HS-27A (cell line): Measurements from ENCODE around the gene ELF5.

ENCODE experiments used
- DNase-seq: peaks from one replicate; pipeline ENCODE4 v3.0.0-alpha.2; 2012; ENCODE audit warnings: low read depth, missing footprints

ELF5 gene

DNA sequence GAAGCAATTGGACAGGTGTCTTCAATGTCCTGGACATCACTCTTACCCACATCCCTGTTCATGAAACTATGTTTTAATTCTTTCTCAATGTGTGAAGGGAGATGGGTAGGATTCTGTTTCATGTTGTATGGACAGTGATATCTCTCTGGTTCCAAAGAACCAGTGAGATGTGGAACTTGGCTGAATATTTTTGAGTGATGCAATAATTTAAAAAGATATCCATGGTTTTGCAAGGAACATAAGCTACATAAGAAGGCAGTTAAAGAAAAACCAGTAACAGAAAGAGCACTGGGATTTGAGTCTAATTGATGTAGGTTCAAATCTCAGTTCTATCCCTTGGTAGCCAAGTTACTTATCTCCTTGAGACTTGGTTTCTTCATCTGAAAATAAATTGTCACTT lies 7.7 kb upstream of the ELF5 start:
- DNase-seq: no peak

DNA sequence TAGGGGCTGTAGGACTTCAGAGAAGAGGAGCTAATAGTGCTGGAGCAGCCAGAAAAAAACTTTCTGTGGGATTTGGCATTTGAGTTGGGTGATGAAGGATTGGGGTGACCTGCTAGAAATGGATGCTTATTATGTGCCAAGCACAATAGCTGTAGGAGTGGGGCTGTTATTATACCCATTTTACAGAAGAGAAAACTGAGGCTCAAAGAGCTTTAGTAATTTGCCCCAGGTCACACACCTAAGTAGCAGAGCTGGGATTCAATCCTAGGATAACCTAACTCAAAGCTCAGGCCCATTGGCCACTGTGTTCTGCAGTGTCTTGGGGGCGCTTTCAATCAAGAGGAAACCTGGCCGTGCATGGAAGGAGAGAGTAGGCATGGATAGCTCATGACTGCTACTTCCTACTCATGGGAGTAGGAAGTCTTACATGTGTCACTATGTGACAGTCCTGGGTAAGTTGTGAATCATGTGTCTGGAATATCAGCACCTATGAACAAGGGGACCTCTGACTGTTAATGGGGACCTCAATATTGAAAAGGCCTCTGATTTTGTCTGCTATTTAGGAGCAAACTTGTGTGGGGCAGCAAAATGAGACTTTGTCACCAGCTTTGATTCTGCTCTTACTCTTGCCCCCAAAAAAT lies 6.1 kb upstream of the ELF5 start:
- no peak for DNase-seq

DNA sequence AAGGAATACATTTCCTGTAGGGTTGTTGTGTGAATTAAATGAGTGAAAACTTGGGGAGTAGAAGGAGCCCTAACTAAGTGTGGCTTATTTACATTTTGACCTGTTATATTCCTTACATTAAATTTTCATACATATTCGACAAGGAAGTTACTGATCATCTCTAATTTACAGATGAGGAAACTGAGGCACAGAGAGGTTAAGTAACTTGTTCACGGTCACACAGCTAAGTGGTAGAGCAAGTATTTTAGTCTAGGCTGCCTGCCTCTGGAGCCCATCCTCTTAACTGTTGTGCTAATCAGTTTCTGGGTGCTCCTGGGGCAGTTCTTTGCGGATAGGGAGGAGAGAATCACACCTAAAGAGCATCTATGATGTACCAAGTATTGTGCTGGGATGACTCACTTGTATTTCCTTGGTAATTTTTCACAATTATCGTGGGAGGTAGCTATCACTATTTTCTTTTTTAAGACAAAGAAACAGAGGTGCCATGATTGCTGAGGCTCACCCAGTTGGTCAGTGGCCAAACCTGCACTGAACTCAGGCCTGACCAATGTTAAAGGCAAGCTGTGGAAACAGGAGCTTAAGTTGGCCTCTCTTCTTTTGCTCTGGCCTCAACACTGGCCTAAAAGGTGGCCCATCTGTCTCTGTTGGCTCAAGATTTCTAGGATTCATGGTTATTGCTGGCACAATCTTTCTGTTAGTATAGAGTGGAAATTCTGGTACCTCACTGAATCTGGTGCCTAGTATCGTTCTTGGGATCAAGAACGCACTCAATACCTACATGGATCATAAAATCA lies 2.9 kb upstream of the ELF5 start:
- DNase-seq: no peak

DNA sequence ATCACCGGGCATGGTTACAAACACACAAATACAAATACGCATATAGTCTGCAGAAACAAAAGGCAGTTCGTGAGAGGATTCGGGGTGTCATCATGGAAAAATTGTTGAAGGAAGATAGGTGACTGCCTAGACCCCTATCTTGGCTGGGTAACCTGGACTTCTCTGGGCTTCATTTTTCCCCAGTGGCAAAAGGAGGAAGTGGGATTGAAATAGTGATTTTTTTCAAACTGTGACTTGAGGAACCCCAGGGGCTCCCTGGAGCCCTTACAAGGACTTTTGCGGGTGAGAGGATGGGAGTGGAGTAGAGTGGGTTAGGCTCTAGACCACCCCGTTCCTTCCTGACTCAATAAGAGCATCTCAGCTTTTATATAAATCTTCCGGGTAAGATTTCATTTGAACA lies 1.0 kb upstream of the ELF5 start:
- DNase-seq: no peak

DNA sequence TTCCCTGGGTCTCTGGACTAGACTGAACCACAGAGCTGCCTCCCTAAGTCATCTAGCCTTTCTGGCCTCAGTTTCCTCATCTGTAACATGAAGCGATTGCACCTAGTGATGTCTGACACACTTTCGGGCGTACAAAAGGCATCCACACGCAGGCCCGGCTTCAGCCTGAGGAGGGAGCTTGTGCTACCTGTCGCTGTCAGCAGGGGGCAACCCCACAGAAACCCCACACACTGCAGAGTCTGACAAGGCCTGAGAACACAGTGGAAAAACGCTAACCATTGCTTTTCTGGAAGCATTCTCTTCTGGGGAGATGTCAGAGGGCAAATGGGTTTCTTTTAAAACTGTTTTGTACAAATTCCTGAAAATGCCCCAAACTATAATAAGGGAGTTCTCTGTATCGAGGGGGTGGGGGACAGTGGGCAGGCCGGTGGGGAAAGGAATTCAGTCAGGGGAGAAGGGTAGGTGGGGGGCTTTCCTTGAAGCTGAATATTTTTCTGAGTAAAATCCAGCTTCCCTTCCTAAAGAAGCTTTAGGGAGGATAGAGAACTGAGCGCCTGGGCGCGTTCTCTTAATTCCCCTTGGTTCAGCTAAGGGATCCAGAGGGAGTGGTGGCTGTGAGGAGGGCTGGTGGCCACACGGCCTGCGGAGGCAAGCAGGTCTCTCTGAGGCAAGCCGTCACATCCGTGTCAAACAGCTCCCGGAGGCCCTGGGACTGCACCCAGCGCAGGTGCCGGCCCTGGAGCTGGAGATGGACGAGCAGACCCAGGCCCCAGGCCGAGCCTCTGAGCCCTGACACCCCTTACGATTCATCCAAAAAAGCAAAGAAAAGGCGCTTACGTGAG lies 533 bp downstream of the ELF5 start:
- no peak for DNase-seq

DNA sequence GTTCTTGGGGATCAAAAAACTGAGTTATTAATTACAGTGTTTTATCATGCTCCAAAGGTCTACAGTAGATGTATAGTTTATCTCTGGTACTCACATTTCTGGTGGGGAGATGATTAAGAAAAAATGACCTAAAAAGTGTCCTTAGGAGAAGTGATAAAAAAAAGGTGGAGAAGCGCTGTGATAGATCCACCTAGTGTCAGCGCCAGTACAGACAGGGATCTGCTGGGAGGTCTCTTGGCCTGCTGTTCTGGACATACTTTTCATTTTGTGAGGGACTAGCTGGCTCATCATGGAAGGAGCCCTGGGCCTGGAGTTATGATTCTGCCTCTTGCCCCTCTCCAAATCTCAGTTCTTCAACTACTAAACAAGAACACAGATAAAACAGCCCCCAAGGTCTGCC lies 2.9 kb downstream of the ELF5 start:
- DNase-seq: no peak

DNA sequence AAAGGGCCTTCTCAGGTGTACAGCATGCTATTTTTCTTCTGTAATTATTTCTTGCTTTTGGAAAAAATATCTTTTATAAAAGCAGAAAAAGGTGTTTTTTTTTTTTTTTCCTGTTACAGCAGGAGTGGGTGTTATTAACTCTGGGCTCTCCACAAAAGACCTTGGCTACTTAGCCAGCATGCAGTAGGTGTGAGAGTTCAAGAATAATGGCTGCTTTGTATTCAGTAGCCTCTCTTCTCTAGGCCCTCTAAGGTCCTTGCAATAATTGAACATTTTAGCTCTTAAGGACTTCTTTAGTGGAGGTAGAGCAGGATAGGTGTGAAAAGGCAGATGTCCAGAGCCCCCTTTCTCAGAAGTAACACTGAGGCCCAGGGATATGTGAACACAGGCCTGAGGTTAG lies 3.4 kb downstream of the ELF5 start:
- no peak for DNase-seq

DNA sequence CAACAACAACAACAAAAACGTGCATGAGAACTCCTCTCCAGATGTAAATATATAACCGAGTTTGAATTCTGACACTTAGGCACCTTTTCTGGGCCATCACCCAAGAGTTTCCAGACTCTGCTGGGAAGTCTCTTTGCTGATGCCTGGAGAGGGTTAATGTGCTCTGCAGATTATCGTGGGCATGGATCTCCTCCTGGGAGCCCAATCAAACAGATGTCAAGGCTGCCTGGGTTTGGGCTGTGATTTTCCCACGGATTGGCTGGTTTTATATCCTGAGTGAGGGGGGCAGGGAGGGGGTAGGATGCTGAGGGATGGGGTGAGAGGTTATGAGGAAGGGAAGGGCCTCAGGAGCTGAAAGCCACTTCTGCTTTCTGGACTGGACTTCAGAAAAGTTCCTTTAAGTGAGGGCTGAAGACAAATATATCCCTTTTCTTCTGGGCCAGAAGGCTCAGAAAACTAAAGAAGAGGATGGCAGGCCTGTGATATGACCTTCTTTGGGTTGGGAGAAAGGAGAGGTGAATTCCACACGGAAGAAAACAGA lies 4.2 kb downstream of the ELF5 start:
- no peak for DNase-seq

DNA sequence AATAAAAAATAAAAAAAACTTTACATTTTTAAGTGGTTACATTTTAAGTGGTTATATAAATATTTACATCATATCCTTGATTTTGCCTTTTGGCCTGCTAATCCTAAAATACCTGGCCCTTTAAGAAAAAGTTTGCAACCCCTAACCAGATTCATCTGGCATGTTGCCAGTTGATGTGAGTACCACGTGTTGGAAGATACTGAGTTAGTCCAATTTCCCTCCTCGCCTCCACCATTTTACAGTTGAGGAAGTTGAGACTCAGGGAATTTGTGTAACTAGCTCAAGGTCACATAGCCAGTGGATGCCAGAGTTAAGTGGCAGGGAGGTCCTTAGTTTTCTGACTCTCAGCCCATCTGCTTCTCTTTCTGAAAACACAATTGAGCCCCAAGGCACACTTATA lies 5.1 kb downstream of the ELF5 start:
- DNase-seq: no peak

DNA sequence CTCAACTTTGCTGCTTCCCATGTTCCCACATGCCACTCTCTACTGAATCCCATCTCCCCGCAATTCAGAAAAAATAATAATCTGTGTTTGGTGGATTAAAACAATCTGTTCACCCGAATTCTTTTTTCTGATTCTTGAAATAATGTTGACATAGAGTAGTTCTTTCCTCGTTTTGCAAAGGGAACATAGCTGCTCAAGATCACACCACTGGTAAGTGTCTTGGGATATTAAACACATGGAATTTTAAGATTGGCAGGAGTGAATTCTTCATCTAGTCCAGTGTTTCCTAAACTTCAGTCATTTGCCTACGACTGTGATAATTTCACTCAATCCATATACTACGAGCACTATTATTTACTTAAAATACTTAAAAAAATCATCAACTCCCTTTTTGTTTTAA lies 6.0 kb downstream of the ELF5 start:
- no peak for DNase-seq

DNA sequence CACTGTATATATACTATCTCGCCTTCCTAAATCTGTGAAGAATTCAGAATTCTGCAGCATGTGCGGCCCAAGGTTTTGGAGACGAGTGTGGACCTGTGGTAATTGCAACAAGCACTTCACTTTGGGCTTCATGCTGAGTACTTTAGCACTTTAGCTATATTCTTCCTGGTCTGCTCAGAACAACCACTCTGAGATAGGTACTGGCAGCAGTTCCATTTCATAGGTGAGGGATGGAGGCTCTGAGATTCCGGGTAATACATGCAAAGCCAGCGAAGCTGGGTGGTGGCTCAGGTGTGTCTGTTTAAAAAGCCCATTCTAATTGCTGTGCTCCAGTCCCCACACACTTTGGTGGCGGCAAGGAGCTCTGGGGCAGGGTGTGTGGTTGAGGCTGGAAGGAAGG lies 6.4 kb downstream of the ELF5 start:
- no peak for DNase-seq

DNA sequence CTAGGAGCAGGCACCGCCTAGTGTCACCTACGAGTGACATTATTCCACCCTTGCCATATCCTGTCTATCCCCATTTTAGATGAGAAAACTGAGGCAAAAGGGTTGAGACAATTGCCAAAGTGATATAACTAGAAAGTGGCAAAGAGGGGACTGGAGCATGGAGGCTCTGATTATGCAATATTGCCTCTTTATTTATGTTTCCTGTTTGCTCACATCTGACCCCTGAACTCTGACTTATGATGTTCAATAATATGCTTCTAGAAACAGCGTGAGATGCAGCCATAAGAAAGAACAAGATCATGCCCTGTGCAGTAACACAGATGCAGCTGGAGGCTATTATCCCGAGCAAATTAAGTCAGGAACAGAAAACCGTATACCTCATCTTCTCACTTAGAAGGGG lies 7.7 kb downstream of the ELF5 start:
- no peak for DNase-seq

DNA sequence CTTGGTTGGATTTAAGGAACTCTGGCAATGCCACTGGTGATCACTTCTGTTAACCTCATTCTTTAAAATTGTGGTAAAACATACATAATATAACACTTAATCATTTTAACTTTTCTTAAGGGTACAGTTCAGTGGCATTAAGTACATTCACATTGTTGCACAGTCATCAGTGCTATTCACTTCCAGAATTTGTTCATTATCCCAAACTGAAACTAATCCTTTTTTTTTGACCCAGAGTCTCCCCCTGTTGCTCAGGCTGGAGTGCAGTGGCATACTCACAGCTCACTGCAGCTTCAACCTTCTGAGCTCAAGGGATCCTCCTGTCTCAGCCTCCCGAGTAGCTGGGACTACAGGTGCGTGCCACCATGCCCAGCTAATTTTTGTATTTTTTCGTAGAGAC lies 10.6 kb downstream of the ELF5 start:
- DNase-seq: no peak

DNA sequence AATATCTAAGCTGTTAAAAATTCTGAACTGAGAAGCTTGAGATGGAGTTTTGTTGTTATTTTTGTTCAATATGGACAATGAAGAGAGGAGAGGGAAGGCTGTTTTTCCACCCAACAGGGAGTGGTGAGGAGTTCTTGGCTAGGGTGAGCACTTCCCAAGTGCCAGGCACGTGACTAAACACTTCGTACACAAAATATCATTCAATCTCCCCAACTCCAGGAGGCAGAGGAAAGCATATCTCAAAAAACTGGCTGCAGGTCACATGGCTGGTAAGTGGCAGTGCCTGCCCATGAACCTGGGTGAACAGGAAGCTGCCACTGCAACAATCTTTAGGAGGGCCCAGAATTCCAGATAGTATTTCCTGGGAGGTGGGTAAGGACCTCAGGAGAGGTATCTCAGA lies 11.6 kb downstream of the ELF5 start:
- DNase-seq: no peak

DNA sequence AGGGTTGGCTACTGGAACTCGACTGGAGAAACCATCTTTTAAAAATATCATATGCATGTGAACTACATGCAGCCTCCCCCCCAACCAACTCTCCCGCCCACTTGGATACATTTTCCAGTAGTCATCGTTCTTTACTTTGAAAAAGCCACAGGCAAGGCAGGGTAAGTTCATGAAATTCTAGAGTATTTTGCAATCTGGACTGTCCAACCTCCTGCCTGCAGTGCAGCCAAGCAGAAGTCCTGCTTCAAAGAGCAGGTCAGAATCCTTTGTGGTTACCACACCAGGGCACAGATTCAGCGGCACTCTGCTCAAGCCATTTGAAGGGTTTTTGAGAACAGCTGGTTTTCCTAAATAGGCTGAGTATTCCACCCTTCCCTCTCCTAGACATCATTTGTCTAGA lies 12.1 kb downstream of the ELF5 start:
- no peak for DNase-seq

DNA sequence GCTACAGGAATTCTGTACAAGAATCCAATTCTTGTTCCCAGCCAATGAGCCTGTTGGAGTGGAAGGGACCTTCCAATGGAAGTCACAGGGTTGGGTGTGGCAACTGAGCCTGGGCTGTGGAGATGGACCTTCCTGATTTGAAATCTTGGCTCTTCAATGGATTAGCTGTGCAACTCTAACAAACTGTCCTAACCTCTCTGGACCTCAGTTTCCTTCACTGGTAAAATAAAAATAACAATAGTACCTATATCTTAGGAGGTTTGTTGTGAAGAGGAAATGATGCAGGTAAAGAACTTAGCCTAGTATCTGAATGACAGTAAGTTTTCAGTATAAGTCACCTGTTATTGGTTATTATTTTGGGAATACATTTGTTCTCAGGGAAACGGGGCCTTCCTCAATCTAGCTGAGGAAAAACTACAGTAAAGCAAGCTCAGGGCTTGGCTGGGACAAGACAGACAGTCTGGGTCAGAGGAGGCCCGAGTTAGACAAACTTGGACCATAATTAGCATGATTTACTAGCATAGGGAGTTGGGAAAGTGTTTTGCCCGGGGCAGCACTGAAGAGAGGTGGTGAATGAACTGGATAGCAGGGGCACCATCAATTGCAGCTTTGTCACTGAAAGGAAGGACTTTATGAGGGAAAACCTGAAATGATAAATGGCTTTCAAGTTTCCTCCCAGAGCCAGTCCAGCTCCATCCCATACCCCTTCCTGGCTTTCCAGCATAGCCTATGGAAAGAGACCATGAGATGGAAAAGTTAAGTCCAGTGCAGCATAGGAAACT lies 13.7 kb downstream of the ELF5 start:
- DNase-seq: no peak

DNA sequence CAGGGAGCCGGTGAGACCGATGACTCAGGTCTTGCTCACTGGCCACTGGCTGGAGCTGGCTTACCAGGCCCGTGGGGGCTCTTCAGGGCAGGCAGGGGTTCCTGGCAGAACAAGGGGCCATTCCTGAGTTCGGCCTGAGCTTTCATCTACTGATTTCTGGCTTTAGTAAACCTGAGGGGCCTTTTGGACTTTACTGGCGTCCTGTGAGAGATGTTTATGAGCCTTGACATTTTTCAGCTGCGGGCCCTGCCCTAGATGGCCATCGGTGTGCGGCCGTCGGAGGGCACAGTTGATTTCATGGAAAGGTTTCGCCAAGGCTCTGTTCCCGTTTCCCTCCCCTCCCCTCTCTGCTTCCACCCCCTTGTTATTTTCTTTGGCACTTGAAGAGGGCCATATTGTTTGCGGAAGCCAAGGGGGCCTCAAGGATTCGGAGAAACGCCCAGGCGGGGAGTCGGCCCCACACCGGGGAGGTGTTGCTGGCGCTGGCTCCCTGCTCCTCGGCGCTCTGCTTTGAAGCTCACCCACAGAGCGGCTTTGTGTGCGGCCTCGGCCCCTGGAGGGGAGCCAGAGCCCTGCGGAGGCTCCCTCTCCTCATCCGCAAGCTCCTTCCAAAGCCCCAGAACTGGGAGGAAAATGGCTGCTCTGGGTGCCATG lies 17.7 kb downstream of the ELF5 start:
- DNase-seq: no peak

DNA sequence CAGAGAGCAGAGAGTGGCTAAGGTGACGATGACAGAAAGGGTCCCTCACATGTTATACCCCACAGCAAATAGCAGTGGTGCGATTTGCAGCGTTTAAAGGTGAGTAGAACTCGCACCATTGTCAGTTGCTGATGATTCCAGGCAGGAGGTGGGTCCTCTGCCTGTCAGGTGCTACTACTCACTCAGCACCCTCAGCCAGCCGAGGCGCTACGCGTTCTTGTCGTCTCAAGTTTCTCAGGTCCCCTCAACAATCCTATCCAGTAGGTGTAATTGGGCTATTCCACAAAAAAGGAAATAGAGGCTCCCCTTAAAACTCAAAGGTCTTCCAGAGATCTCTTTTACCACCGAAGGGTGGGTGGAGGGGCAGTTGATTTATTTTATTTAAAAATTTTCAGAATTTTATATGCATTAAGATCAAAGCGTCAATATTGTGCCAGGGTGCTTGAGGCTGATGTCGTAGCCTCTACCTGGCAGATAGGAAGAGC lies 18.3 kb downstream of the ELF5 start:
- no peak for DNase-seq

DNA sequence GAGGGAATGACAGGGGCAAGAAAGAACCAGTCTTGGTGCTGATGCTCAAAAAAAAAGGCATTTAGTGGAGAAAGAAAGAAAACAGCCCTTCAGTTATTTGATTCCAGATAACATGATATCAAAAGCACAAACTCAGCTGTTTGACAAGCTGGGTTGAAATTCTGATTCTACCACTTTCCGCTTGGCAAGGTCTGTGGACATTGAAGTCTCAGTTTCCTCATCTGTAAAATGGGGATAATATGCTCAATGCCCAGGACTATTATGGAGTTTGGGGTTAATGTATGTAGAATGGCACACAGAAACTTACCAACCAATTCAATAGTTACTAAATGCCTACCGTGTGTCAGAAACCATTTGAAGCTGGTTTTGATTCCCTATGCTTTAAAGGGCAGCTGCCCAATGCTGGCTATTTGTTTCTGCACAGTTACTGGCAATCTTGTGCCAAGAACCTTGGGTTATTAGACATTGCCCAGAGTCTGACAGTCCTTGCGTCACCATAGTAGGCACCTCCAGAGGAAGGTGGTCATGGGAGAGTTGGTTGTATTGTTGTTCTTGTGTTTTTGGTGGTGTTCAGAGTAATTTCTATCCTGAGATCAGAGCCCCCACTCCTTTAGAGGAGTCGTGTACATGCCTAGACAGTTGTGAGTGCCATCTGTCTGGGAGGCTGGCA lies 19.5 kb downstream of the ELF5 start:
- DNase-seq: no peak

DNA sequence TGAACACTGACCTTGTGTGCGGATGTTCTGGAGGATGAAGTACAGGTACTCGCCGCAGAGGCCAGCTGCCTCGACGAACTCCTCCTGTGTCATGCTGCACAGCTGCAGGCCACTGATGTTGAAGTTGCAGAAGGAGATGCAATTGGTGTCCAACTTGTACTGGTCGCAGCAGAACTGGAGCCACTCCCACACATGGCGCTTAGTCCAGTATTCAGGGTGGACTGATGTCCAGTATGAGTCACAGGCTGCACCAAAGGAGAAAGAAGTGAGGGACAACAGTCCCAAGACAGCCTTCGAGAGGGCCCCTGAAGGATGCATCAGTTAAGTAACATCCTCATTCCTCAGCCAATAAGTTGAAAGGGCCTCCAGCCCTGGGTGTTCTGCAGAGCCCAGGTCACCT lies 20.1 kb downstream of the ELF5 start:
- no peak for DNase-seq
